Measurements from ENCODE around the gene NFKB1.
"Not testable (repeated sequence)": the region's sequence is repeated elsewhere in the genome, so short reads cannot be mapped to it uniquely, and the experiment has no call there.

Gene NFKB1

GRCh38 chr4:102569200-102569599 is 68.0 kb downstream of the NFKB1 start:
- DNase-seq, result no peak

- DNase-seq, result not testable (repeated sequence)
Measured at GRCh38 chr4:102570211-102570610, 69.1 kb downstream of the NFKB1 start.

- DNase-seq, result no peak
Measured at GRCh38 chr4:102572452-102572851, 71.3 kb downstream of the NFKB1 start.

- DNase-seq, result no peak
Measured at GRCh38 chr4:102574317-102574716, 73.2 kb downstream of the NFKB1 start.

- no peak for DNase-seq
Measured at GRCh38 chr4:102575369-102576129, 74.4 kb downstream of the NFKB1 start.

GRCh38 chr4:102578270-102578669 is 77.1 kb downstream of the NFKB1 start:
- DNase-seq, result no peak

GRCh38 chr4:102578819-102579218 is 77.7 kb downstream of the NFKB1 start:
- DNase-seq, result no peak

GRCh38 chr4:102579794-102580462 is 78.8 kb downstream of the NFKB1 start:
- no peak for DNase-seq

- no peak for DNase-seq
Measured at GRCh38 chr4:102580463-102580842, 79.3 kb downstream of the NFKB1 start.

- DNase-seq, result no peak
Measured at GRCh38 chr4:102584091-102584490, 82.9 kb downstream of the NFKB1 start.

- no peak for DNase-seq
Measured at GRCh38 chr4:102585329-102585728, 84.2 kb downstream of the NFKB1 start.

- DNase-seq, result no peak
Measured at GRCh38 chr4:102586002-102586643, 85.0 kb downstream of the NFKB1 start.

GRCh38 chr4:102586644-102587021 is 85.5 kb downstream of the NFKB1 start:
- DNase-seq, result no peak

GRCh38 chr4:102589743-102590142 is 88.6 kb downstream of the NFKB1 start:
- DNase-seq, result no peak

GRCh38 chr4:102592256-102592655 is 91.1 kb downstream of the NFKB1 start:
- DNase-seq, result no peak

GRCh38 chr4:102593147-102593546 is 92.0 kb downstream of the NFKB1 start:
- DNase-seq, result no peak

- no peak for DNase-seq
Measured at GRCh38 chr4:102594000-102594399, 92.8 kb downstream of the NFKB1 start.

- no peak for DNase-seq
Measured at GRCh38 chr4:102596532-102596931, 95.4 kb downstream of the NFKB1 start.

- DNase-seq, result no peak
Measured at GRCh38 chr4:102598086-102598761, 97.1 kb downstream of the NFKB1 start.

GRCh38 chr4:102598762-102599374 is 97.7 kb downstream of the NFKB1 start:
- DNase-seq, result no peak

- no peak for DNase-seq
Measured at GRCh38 chr4:102599455-102599854, 98.3 kb downstream of the NFKB1 start.

GRCh38 chr4:102599886-102600285 is 98.7 kb downstream of the NFKB1 start:
- DNase-seq, result no peak

GRCh38 chr4:102600689-102601088 is 99.5 kb downstream of the NFKB1 start:
- no peak for DNase-seq

Measured in NCI-H1694 (cell line).